ENCODE data around the gene RABGEF1. TPM values are rescaled to one million over a fixed set of nuclear protein-coding genes. Genes with fewer than 3 reads are reported as not detected.
"Not testable (repeated sequence)": the region's sequence is repeated elsewhere in the genome, so short reads cannot be mapped to it uniquely, and the experiment has no call there.

RABGEF1 gene
- polyA plus RNA-seq, 1 donor from 2014 or later, result 26.8 TPM

GRCh38 chr7:66720561-66720960, 20.0 kb upstream of the RABGEF1 start:
- Mint-ChIP-seq H3K9me3 (peaks cover 3 to 10% (median 4%) of the 10 kb centered on the region in 3 donors), H3K27me3 (no peaks in the 10 kb centered on the region), H3K36me3 (peaks cover 18% of the 10 kb centered on the region), H3K27ac (no peak overlapping the region), H3K4me3 (peak overlapping the region in 1 of 4 donors; percentile 72), H3K4me1 (peaks cover 4 to 8% (median 5%) of the 10 kb centered on the region in 3 donors)

GRCh38 chr7:66725843-66726242, 14.7 kb upstream of the RABGEF1 start:
- Mint-ChIP-seq H3K27me3 (no peaks in the 10 kb centered on the region), H3K4me1 (no peaks in the 10 kb centered on the region), H3K4me3 (no peak overlapping the region), H3K27ac (no peak overlapping the region), H3K36me3 (peaks cover 10% of the 10 kb centered on the region), H3K9me3 (peaks cover 3 to 10% (median 4%) of the 10 kb centered on the region in 3 donors)

GRCh38 chr7:66727058-66727457, 13.5 kb upstream of the RABGEF1 start:
- peaks cover 10% of the 10 kb centered on the region for H3K36me3 Mint-ChIP-seq
- H3K9me3 Mint-ChIP-seq, result peaks cover 3 to 10% (median 4%) of the 10 kb centered on the region in 3 donors
- H3K27me3 Mint-ChIP-seq, result no peaks in the 10 kb centered on the region
- H3K27ac Mint-ChIP-seq, result no peak overlapping the region
- H3K4me1 Mint-ChIP-seq, result peaks cover 0 to under 1% (median 0%) of the 10 kb centered on the region in 3 donors
- H3K4me3 Mint-ChIP-seq, result no peak overlapping the region

GRCh38 chr7:66728571-66728970, 12.0 kb upstream of the RABGEF1 start:
- H3K4me3 Mint-ChIP-seq, result no peak overlapping the region
- H3K9me3 Mint-ChIP-seq, result peaks cover 0 to 10% (median 4%) of the 10 kb centered on the region in 3 donors
- H3K27me3 Mint-ChIP-seq, result no peaks in the 10 kb centered on the region
- H3K4me1 Mint-ChIP-seq, result peaks cover 0 to 6% (median 5%) of the 10 kb centered on the region in 3 donors
- peaks cover 5% of the 10 kb centered on the region for H3K36me3 Mint-ChIP-seq
- no peak overlapping the region for H3K27ac Mint-ChIP-seq

GRCh38 chr7:66729274-66729673, 11.3 kb upstream of the RABGEF1 start:
- H3K4me1 Mint-ChIP-seq, result peaks cover 0 to 6% (median 5%) of the 10 kb centered on the region in 3 donors
- no peaks in the 10 kb centered on the region for H3K27me3 Mint-ChIP-seq
- peaks cover 0 to 10% (median 0%) of the 10 kb centered on the region in 3 donors for H3K9me3 Mint-ChIP-seq
- no peak overlapping the region for H3K4me3 Mint-ChIP-seq
- H3K27ac Mint-ChIP-seq, result no peak overlapping the region
- H3K36me3 Mint-ChIP-seq, result peaks cover 5% of the 10 kb centered on the region

GRCh38 chr7:66731986-66732385, 8.5 kb upstream of the RABGEF1 start:
- H3K4me3 Mint-ChIP-seq, result no peak overlapping the region
- H3K4me1 Mint-ChIP-seq, result peaks cover 6 to 19% (median 14%) of the 10 kb centered on the region in 3 donors
- no peak overlapping the region for H3K27ac Mint-ChIP-seq
- peaks cover 0 to 7% (median 2%) of the 10 kb centered on the region in 3 donors for H3K9me3 Mint-ChIP-seq
- peaks cover 13% of the 10 kb centered on the region for H3K36me3 Mint-ChIP-seq
- H3K27me3 Mint-ChIP-seq, result no peaks in the 10 kb centered on the region

GRCh38 chr7:66732439-66732838, 8.1 kb upstream of the RABGEF1 start:
- no peak overlapping the region for H3K27ac Mint-ChIP-seq

GRCh38 chr7:66734006-66734405, 6.5 kb upstream of the RABGEF1 start:
- no peaks in the 10 kb centered on the region for H3K27me3 Mint-ChIP-seq
- H3K4me1 Mint-ChIP-seq, result peaks cover 6 to 31% (median 24%) of the 10 kb centered on the region in 3 donors
- peaks cover 13% of the 10 kb centered on the region for H3K36me3 Mint-ChIP-seq
- no peak overlapping the region for H3K4me3 Mint-ChIP-seq
- H3K9me3 Mint-ChIP-seq, result peaks cover 0 to 7% (median 2%) of the 10 kb centered on the region in 3 donors
- no peak overlapping the region for H3K27ac Mint-ChIP-seq

More at GRCh38 chr7:66732439-66732838, 8.1 kb upstream of the RABGEF1 start:
- Mint-ChIP-seq H3K4me1 (peaks cover 6 to 23% (median 17%) of the 10 kb centered on the region in 3 donors), H3K36me3 (peaks cover 13% of the 10 kb centered on the region), H3K27me3 (no peaks in the 10 kb centered on the region), H3K9me3 (peaks cover 0 to 7% (median 2%) of the 10 kb centered on the region in 3 donors), H3K4me3 (no peak overlapping the region)

- Mint-ChIP-seq H3K9me3 (peaks cover 0 to 7% (median 2%) of the 10 kb centered on the region in 3 donors), H3K4me3 (peak overlapping the region in 1 of 4 donors; percentile 10), H3K36me3 (peaks cover 13% of the 10 kb centered on the region), H3K27me3 (no peaks in the 10 kb centered on the region), H3K4me1 (peaks cover 8 to 34% (median 28%) of the 10 kb centered on the region in 3 donors), H3K27ac (no peak overlapping the region)
Observed at GRCh38 chr7:66735154-66735553, 5.4 kb upstream of the RABGEF1 start.

GRCh38 chr7:66735850-66736249, 4.7 kb upstream of the RABGEF1 start:
- peak overlapping the region in 2 of 4 donors; percentile 46 to 49 for H3K4me3 Mint-ChIP-seq
- H3K27ac Mint-ChIP-seq, result peak overlapping the region in 2 of 3 donors; percentile 4 to 46

GRCh38 chr7:66736892-66737291, 3.6 kb upstream of the RABGEF1 start:
- peaks cover 13 to 36% (median 32%) of the 10 kb centered on the region in 3 donors for H3K4me1 Mint-ChIP-seq
- peak overlapping the region in 3 of 4 donors; percentile 68 to 97 (median 72) for H3K4me3 Mint-ChIP-seq
- peaks cover 0 to 7% (median 2%) of the 10 kb centered on the region in 3 donors for H3K9me3 Mint-ChIP-seq
- H3K27ac Mint-ChIP-seq, result peak overlapping the region in 1 of 3 donors; percentile 77
- no peaks in the 10 kb centered on the region for H3K27me3 Mint-ChIP-seq
- H3K36me3 Mint-ChIP-seq, result peaks cover 13% of the 10 kb centered on the region

More at GRCh38 chr7:66735850-66736249, 4.7 kb upstream of the RABGEF1 start:
- H3K4me1 Mint-ChIP-seq, result peaks cover 13 to 34% (median 28%) of the 10 kb centered on the region in 3 donors
- H3K9me3 Mint-ChIP-seq, result peaks cover 0 to 7% (median 2%) of the 10 kb centered on the region in 3 donors
- no peaks in the 10 kb centered on the region for H3K27me3 Mint-ChIP-seq
- H3K36me3 Mint-ChIP-seq, result peaks cover 13% of the 10 kb centered on the region

GRCh38 chr7:66737667-66738066, 2.9 kb upstream of the RABGEF1 start:
- Mint-ChIP-seq H3K27ac (peak overlapping the region; percentile 77 to 88 (median 83)), H3K9me3 (peaks cover 0 to 7% (median 2%) of the 10 kb centered on the region in 3 donors), H3K4me1 (peaks cover 13 to 36% (median 33%) of the 10 kb centered on the region in 3 donors)

GRCh38 chr7:66739477-66739876, 1.1 kb upstream of the RABGEF1 start:
- H3K4me3 Mint-ChIP-seq, result peak overlapping the region; percentile 95 to 98 (median 98)
- no peaks in the 10 kb centered on the region for H3K27me3 Mint-ChIP-seq
- H3K36me3 Mint-ChIP-seq, result peaks cover 10% of the 10 kb centered on the region
- H3K9me3 Mint-ChIP-seq, result peaks cover 0 to 7% (median 2%) of the 10 kb centered on the region in 3 donors
- H3K27ac Mint-ChIP-seq, result peak overlapping the region; percentile 73 to 99 (median 98)
- H3K4me1 Mint-ChIP-seq, result peaks cover 13 to 40% (median 34%) of the 10 kb centered on the region in 3 donors

More at GRCh38 chr7:66737667-66738066, 2.9 kb upstream of the RABGEF1 start:
- Mint-ChIP-seq H3K27me3 (no peaks in the 10 kb centered on the region), H3K4me3 (peak overlapping the region; percentile 16 to 97 (median 80)), H3K36me3 (peaks cover 10% of the 10 kb centered on the region)

- H3K4me1 Mint-ChIP-seq, result peaks cover 13 to 40% (median 36%) of the 10 kb centered on the region in 3 donors
- peaks cover 0 to 7% (median 2%) of the 10 kb centered on the region in 3 donors for H3K9me3 Mint-ChIP-seq
- H3K27ac Mint-ChIP-seq, result peak overlapping the region; percentile 98 to 99 (median 98)
- no peaks in the 10 kb centered on the region for H3K27me3 Mint-ChIP-seq
- peaks cover 10% of the 10 kb centered on the region for H3K36me3 Mint-ChIP-seq
- peak overlapping the region; percentile 95 to 98 (median 98) for H3K4me3 Mint-ChIP-seq
Observed at GRCh38 chr7:66739953-66740301, 606 bp upstream of the RABGEF1 start.

- not testable (repeated sequence) for H3K36me3 Mint-ChIP-seq, H3K27me3 Mint-ChIP-seq, H3K9me3 Mint-ChIP-seq
- peak overlapping the region; percentile 95 to 98 (median 98) for H3K4me3 Mint-ChIP-seq
- peak overlapping the region; percentile 98 to 99 (median 98) for H3K27ac Mint-ChIP-seq
- H3K4me1 Mint-ChIP-seq, result peaks cover 16 to 42% (median 37%) of the 10 kb centered on the region in 3 donors
Observed at GRCh38 chr7:66740980-66741709, 612 bp downstream of the RABGEF1 start.

Data from IgD-negative memory B cell (primary cell).